ENCODE results near the gene MED22.
"Not testable (repeated sequence)": the region's sequence is repeated elsewhere in the genome, so short reads cannot be mapped to it uniquely, and the experiment has no call there.

GRCh38 chr9:133299996-133300395, 47.9 kb downstream of the MED22 start:
- TF ChIP-seq CTCF (conservative IDR thresholded peaks at IDR 0.05 in 1 of 2, IDR thresholded peaks at IDR 0.05 in 1 of 2; ENCODE audit: low read depth in 1 of 2, low read length in 2 of 2); EZH2 (IDR thresholded peaks at IDR 0.05; ENCODE audit: low read length, missing control alignments): not testable (repeated sequence)
